Smooth muscle cell (in vitro differentiated cells): ENCODE measurements around the gene ARL6IP5. TPM values are rescaled to one million over a fixed set of nuclear protein-coding genes. Genes with fewer than 3 reads are reported as not detected.

Experiments
- DNase-seq: peaks from one replicate; lab custom pipeline; 2025; ENCODE audit not compliant: unreplicated experiment; lab: John Stamatoyannopoulos, UW
- H2AFZ ChIP-seq: fragments of 200-600 bp; sonication (generic); 2 replicates; pipeline ENCODE4 v1.6.0; 2016; ENCODE audit warnings: antibody characterized with exemption, low read depth, mild to moderate bottlenecking
- H3F3A ChIP-seq: fragments of 200-600 bp; sonication (generic); 2 replicates; pipeline ENCODE4 v1.6.0; 2017; ENCODE audit warnings: antibody characterized with exemption, low read depth
- H3K27ac ChIP-seq: fragments of 200-600 bp; sonication (generic); 2 replicates; pipeline ENCODE4 v1.5.1; 2016; ENCODE audit warnings: low read depth, mild to moderate bottlenecking
- H3K27me3 ChIP-seq: fragments of 200-600 bp; sonication (generic); 2 replicates; pipeline ENCODE4 v1.6.1; 2016; ENCODE audit warnings: low read depth, mild to moderate bottlenecking
- H3K36me3 ChIP-seq: fragments of 200-600 bp; sonication (generic); 2 replicates; pipeline ENCODE4 v1.5.1; 2016; ENCODE audit warnings: low read depth
- H3K4me1 ChIP-seq: fragments of 200-600 bp; sonication (generic); 2 replicates; pipeline ENCODE4 v1.5.1; 2016; ENCODE audit warnings: low read depth
- H3K4me2 ChIP-seq: fragments of 200-600 bp; sonication (generic); 2 replicates; pipeline ENCODE4 v1.6.0; 2016; ENCODE audit warnings: mild to moderate bottlenecking
- H3K4me3 ChIP-seq: fragments of 200-600 bp; sonication (generic); 2 replicates; pipeline ENCODE4 v1.5.1; 2016; ENCODE audit warnings: mild to moderate bottlenecking
- H3K79me2 ChIP-seq: fragments of 200-600 bp; sonication (generic); 2 replicates; pipeline ENCODE4 v1.6.0; 2016; ENCODE audit warnings: low read depth, mild to moderate bottlenecking
- H3K9ac ChIP-seq: fragments of 200-600 bp; sonication (generic); 2 replicates; pipeline ENCODE4 v1.6.0; 2016; ENCODE audit warnings: low read depth
- H3K9me3 ChIP-seq: fragments of 200-600 bp; sonication (generic); replicated peaks from 2 replicates; pipeline ENCODE4 v1.5.1; 2016; ENCODE audit warnings: low read depth
- H4K20me1 ChIP-seq: fragments of 200-600 bp; sonication (generic); 2 replicates; pipeline ENCODE4 v1.6.0; 2016; ENCODE audit warnings: low read depth
- WGBS: methylation state at CpG from one replicate; pipeline ENCODE4 v1.1.7; 2016; ENCODE audit warnings: low lambda C conversion rate; 5-methylcytosine and 5-hydroxymethylcytosine counted together
- polyA plus RNA-seq: library from polyadenylated mRNA; unstranded; fragments of >200 nt; fragmentation: Nextera tagmentation; extraction: Ambion mirVana; gene quantifications from 2 replicates; pipeline ENCODE4 v1.2.1, GENCODE V29; 2016
- total RNA-seq: library from RNA; depleted of rRNA; stranded (reverse); fragments of >200 nt; gene quantifications from 2 replicates; pipeline ENCODE4 v1.2.3, GENCODE V29; 2014
- TF ChIP-seq, protein P1 (sequence below): fragments of 200-600 bp; sonication (generic); IDR thresholded peaks from 2 replicates; pipeline ENCODE4 v1.5.1; 2017; ENCODE audit warnings: borderline replicate concordance, mild to moderate bottlenecking, antibody characterized with exemption; ENCODE audit not compliant: insufficient read depth, poor library complexity, severe bottlenecking

Gene ARL6IP5
- total and polyA plus RNA-seq, 2 experiments from 2014 or later = 73.9 to 83.9 TPM

- H2AFZ ChIP-seq = no peak overlapping the region
- H3K27ac ChIP-seq = no peak overlapping the region
- H3K4me2 ChIP-seq = no peak overlapping the region
- H3F3A ChIP-seq = no peaks in the 10 kb centered on the region
- no peaks in the 10 kb centered on the region for H3K4me1 ChIP-seq
- H3K9me3 ChIP-seq = no peaks in the 10 kb centered on the region
- H3K9ac ChIP-seq = no peak overlapping the region
- no peaks in the 10 kb centered on the region for H4K20me1 ChIP-seq
- H3K4me3 ChIP-seq = no peak overlapping the region
- no peaks in the 10 kb centered on the region for H3K27me3 ChIP-seq
- DNase-seq = no peak
- no peaks in the 10 kb centered on the region for H3K79me2 ChIP-seq
- H3K36me3 ChIP-seq = no peaks in the 10 kb centered on the region
- WGBS = 16% methylated on average over 1 of the region's 1 CpG
- TF ChIP-seq, protein P1, sequence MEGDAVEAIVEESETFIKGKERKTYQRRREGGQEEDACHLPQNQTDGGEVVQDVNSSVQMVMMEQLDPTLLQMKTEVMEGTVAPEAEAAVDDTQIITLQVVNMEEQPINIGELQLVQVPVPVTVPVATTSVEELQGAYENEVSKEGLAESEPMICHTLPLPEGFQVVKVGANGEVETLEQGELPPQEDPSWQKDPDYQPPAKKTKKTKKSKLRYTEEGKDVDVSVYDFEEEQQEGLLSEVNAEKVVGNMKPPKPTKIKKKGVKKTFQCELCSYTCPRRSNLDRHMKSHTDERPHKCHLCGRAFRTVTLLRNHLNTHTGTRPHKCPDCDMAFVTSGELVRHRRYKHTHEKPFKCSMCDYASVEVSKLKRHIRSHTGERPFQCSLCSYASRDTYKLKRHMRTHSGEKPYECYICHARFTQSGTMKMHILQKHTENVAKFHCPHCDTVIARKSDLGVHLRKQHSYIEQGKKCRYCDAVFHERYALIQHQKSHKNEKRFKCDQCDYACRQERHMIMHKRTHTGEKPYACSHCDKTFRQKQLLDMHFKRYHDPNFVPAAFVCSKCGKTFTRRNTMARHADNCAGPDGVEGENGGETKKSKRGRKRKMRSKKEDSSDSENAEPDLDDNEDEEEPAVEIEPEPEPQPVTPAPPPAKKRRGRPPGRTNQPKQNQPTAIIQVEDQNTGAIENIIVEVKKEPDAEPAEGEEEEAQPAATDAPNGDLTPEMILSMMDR = no peak
Measured at GRCh38 chr3:69129531-69129930, 44.8 kb downstream of the ARL6IP5 start.

GRCh38 chr3:69130689-69131088 is 46.0 kb downstream of the ARL6IP5 start:
- TF ChIP-seq, protein P1 = no peak
- DNase-seq = no peak
- no peaks in the 10 kb centered on the region for H3K79me2 ChIP-seq
- H3K27me3 ChIP-seq = no peaks in the 10 kb centered on the region
- no peak overlapping the region for H3K4me2 ChIP-seq
- H4K20me1 ChIP-seq = no peaks in the 10 kb centered on the region
- no peaks in the 10 kb centered on the region for H3K4me1 ChIP-seq
- no peak overlapping the region for H2AFZ ChIP-seq
- H3K36me3 ChIP-seq = no peaks in the 10 kb centered on the region
- H3F3A ChIP-seq = no peaks in the 10 kb centered on the region
- no peak overlapping the region for H3K4me3 ChIP-seq
- no peak overlapping the region for H3K9ac ChIP-seq
- no peak overlapping the region for H3K27ac ChIP-seq
- H3K9me3 ChIP-seq = no peaks in the 10 kb centered on the region

DNA sequence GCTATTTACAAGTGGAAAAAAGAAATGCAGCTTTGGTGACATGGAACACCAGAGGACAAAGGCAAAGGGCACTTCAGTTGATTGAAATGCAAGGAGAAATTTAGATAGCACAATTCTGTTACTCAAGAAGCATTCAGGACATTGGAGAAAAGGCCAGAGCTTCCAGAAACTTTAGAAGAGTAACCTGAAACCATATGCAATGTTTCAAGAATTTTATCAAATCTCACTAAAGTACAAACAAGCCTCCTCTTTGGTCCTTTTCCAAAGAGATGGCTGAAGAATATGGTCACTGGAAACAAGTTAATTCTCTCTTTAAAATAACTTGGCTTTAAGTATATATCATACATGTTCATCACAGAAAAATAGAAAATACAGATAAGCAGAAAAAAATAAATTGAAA is 52.3 kb downstream of the ARL6IP5 start:
- TF ChIP-seq, protein P1 = no peak
- Histone ChIP-seq H3K27ac (no peak overlapping the region), H4K20me1 (no peaks in the 10 kb centered on the region), H3K9ac (no peak overlapping the region), H3K27me3 (peaks cover 25% of the 10 kb centered on the region), H3F3A (no peaks in the 10 kb centered on the region), H3K4me2 (no peak overlapping the region), H3K4me3 (no peak overlapping the region), H3K9me3 (no peaks in the 10 kb centered on the region), H3K36me3 (no peaks in the 10 kb centered on the region), H3K79me2 (no peaks in the 10 kb centered on the region), H3K4me1 (no peaks in the 10 kb centered on the region), H2AFZ (no peak overlapping the region)
- DNase-seq = no peak

- TF ChIP-seq, protein P1 = no peak
- no peaks in the 10 kb centered on the region for H3K79me2 ChIP-seq
Measured at GRCh38 chr3:69137412-69137811, 52.7 kb downstream of the ARL6IP5 start.

More at GRCh38 chr3:69137412-69137811, 52.7 kb downstream of the ARL6IP5 start:
- H3K4me3 ChIP-seq = no peak overlapping the region
- no peak overlapping the region for H3K27ac ChIP-seq
- WGBS = 91% methylated on average over 2 of the region's 2 CpGs
- no peaks in the 10 kb centered on the region for H3K4me1 ChIP-seq
- no peak overlapping the region for H3K4me2 ChIP-seq
- no peaks in the 10 kb centered on the region for H3K36me3 ChIP-seq
- H3F3A ChIP-seq = no peaks in the 10 kb centered on the region
- DNase-seq = no peak
- H3K27me3 ChIP-seq = peaks cover 25% of the 10 kb centered on the region
- no peak overlapping the region for H2AFZ ChIP-seq
- no peaks in the 10 kb centered on the region for H4K20me1 ChIP-seq
- no peaks in the 10 kb centered on the region for H3K9me3 ChIP-seq
- no peak overlapping the region for H3K9ac ChIP-seq
